ENCODE measurements around the gene OBP2B.
"Not testable (repeated sequence)": the region's sequence is repeated elsewhere in the genome, so short reads cannot be mapped to it uniquely, and the experiment has no call there.

OBP2B gene

DNA sequence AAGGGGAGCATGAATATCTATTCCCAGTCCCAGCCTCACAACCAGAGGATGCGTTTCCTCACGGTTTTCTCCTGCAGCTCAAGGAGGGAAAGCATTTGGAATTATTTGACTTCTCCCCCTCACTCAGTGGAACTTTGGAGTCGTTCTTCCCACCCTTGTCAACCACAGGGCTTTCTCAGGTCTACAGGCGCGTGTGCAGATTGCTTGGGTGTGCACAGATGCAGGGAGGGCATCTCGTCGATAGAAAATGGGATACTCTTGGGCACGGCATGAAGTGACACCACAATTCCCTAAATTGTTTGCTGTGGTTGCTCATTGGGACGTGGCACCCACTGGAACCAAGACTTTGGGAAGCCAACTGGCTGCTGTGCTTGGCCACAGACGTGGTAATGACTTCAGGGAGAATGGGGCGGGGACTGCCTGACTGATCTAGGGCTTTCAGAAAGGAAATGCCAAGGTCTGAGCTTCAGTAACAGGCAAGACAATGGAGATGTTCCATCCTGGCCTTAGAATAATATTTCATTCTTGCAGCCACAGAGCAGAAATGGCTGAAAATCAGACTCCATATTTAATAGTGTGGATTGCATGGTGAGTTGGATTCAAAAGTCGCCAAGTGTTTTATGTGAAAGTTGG, 12.2 kb upstream of the OBP2B start:
- TF ChIP-seq, protein P1, sequence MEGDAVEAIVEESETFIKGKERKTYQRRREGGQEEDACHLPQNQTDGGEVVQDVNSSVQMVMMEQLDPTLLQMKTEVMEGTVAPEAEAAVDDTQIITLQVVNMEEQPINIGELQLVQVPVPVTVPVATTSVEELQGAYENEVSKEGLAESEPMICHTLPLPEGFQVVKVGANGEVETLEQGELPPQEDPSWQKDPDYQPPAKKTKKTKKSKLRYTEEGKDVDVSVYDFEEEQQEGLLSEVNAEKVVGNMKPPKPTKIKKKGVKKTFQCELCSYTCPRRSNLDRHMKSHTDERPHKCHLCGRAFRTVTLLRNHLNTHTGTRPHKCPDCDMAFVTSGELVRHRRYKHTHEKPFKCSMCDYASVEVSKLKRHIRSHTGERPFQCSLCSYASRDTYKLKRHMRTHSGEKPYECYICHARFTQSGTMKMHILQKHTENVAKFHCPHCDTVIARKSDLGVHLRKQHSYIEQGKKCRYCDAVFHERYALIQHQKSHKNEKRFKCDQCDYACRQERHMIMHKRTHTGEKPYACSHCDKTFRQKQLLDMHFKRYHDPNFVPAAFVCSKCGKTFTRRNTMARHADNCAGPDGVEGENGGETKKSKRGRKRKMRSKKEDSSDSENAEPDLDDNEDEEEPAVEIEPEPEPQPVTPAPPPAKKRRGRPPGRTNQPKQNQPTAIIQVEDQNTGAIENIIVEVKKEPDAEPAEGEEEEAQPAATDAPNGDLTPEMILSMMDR (IDR thresholded peaks at IDR 0.05; ENCODE audit: low read depth, low read length): no peak
- no peak overlapping the region for H3K4me3 ChIP-seq (ENCODE audit: low read depth, low read length)

DNA sequence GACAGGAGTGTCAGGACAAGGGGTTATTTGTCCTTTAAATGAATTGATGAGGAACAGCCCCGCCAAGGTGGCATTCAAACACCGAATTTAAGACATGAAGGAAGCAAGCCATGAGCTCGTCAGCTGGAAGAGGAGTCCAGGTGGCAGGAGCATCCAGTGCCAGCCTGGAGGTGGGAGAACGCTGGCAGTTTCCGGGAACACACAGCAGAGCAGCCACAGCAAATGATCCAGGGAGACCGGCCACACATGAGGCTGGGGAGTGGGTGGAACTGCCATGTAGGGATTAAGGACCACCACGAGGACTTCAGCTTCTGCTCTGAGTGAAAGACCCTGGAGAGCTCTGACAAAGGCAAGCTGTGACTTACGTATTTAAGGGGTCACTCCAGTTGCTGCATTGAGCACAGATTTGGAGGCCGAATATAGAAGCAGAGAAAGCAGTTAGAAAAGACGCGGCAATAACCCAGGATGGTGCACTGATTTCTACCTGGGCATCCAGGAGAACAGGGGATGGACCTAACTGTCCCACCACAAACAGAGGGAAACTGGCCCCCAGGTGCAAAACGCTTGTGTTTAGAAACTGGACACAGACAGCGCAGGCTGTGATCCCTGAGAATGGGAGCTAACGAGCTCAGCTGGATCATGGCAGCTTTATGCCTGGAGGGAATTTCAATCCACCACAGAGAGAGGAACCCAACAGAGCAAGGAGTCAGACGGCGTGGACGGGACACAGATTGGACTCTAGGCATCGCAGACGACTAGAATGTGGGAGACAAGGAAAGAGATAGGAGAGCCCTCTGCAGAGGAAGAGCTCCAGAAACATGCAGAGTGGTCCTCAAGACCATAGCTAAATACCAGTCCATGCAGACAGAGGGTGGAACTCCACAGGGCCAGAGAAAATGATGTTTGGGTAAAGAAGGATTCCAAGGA, 9.3 kb upstream of the OBP2B start:
- H3K4me3 ChIP-seq (ENCODE audit: low read depth, low read length): not testable (repeated sequence)

DNA sequence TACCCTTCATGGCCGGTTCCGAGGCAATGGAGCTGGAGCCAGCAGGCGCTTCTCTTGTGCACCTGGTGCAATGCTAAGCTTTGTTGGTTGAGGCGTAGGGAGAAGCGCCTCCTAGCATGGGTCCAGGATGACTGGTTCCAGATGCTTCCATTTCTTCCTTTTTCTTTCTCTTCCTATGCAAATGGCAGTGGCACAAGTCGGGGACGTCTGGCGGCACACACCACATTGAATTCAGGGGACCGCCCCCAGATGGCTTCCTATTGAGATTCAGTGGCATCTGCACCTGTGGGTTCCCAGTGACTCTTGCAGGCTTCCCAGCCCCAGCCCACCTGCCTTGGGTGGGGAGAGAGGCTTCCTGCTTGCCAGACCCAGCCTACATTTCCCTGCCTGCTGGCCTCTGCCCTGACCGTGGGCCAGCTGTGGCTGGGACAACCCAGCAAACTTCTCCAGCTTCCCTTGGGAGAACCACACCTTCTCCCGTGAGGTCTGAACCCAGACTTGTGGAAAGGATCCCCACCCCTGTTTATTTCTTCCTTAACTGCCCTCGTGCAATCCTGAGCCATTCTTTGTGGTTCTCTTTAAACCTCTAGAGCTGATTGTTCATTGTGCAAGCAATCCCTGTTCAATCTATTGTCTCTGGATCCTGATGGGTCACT, 8.4 kb upstream of the OBP2B start:
- not testable (repeated sequence) for H3K4me3 ChIP-seq (ENCODE audit: low read depth, low read length)

DNA sequence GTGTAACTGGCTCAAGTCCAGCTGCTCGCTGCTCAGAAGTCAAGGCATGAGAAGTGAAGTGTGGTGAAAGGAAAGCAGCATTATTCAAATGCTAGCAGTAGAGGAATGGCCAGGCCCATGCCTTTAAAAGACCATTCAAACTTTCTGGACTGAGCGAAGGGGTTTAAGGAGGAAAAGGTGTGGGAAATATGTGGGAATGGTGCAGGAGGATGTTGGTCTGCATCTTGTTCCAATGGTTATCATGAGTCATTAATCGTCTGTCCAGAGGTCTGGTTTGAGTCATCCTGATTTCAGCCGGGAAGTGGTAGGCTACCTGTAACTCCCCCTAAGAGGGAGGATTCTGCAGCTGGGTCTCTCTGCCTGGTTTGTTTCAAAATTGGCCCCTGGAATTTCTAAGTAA, 5.2 kb upstream of the OBP2B start:
- not testable (repeated sequence) for H3K4me3 ChIP-seq (ENCODE audit: low read depth, low read length)

DNA sequence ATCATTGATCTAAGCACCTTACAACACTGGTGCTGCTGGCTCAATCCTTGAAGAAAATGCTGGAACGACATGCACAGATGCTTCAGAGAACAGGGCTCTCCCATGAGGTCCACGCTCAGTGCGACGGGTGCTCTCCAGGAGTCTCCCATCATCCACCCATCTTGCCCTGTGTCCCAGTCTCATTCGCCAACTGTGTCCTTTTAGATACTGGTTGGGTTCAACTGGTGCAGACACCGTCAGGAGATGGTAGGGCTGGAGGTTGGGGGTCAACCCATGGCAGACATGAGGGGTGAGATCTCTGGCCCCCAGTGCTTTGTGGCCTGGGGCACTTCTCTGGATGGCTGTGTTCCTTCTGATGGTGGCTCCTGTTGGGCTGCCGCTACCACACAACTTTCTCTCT, 1.6 kb upstream of the OBP2B start:
- TF ChIP-seq, protein P1 (IDR thresholded peaks at IDR 0.05; ENCODE audit: low read depth, low read length): no peak
- no peak overlapping the region for H3K4me3 ChIP-seq (ENCODE audit: low read depth, low read length)

DNA sequence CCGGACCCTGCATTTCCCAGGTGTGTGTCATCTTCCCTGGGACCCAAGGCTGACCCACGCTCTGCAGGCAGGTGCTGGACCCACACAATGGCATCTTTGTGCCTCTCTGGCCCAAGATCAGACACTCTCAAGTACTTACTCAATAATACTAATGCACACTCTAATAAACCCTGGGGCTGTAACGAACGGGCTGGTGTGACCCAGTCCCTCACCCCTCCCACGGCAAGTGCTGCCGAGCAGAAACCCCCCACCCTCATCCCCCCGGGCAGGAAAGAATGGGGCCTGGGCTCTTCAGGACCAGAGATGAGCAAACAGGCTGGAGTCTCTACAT, 1.1 kb upstream of the OBP2B start:
- no peak overlapping the region for H3K4me3 ChIP-seq (ENCODE audit: low read depth, low read length)
- TF ChIP-seq, protein P1 (IDR thresholded peaks at IDR 0.05; ENCODE audit: low read depth, low read length): no peak

DNA sequence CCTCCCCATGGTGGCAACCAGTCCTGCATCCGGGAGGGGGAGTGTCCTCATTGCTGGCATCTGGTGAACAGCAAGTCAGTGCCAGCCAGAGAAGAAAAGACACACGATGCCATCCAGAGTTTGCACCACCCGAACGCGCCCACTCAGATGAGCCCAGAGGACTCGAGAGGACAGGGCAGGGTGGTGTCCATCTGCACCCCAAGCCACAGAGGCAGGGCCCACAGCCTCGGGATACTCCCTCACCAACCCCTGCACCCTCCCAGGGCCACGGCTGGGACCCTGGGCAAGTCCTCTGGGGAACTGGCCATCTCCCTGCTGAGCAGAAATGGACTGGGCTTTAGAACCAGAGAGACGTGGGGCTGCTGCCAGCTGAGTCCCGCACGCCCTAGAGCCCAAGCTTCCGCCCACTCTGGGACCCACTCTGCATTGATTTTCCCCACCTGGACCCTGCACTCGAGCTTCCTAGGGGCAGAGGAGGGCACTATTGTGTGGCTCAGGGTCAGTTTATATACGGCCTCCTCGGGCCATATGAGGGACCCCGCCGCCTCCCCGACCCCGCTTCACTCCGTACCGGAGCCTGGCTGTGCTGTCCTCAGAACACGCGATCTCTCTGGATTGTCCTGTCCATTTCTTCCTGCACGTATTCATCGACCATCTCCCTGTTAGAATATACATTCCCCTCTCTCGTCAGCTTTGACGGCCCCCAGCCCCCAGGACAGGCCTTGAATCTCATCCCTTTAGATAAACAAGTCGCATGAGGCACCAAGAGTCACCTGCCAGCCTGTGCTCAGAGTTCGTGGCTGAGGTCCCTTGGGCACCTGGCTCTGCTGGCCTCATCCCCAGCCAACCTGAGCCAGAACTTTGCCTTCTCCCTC, 514 bp upstream of the OBP2B start:
- not testable (repeated sequence) for H3K4me3 ChIP-seq (ENCODE audit: low read depth, low read length)

DNA sequence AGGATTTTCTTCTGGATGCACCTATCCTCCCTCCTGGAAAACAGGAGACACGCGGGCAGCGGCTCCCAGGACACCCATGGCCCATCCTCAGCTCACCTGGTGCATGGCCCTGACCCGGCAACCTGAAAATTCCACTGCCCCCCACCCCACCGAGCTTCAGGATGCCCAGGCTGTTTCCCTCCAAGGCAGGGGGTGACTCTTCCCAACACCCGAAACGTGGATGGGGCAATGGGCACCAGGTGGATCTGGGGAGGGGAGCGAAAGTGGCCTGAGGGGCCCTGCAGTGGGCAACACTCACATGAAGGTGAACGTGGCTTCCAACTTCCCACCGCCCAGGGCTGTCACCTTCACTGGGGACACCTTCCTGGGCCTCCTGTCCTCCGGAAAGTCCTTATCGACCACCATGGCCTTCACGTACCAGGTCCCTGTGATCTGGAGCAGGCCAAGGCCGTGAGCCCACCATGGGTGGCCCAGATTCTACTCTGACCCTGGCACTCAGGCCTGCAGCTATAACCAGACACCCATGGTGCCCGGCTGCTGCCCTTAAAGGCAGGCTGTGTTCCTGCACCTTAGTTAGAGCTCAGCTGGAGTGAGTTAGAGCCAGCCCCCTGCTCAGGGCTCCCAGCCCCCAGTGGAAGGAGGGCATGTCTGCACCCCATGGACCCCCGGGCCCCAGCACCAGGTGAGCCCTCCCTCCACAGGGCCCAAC, 725 bp downstream of the OBP2B start:
- not testable (repeated sequence) for H3K4me3 ChIP-seq (ENCODE audit: low read depth, low read length)

DNA sequence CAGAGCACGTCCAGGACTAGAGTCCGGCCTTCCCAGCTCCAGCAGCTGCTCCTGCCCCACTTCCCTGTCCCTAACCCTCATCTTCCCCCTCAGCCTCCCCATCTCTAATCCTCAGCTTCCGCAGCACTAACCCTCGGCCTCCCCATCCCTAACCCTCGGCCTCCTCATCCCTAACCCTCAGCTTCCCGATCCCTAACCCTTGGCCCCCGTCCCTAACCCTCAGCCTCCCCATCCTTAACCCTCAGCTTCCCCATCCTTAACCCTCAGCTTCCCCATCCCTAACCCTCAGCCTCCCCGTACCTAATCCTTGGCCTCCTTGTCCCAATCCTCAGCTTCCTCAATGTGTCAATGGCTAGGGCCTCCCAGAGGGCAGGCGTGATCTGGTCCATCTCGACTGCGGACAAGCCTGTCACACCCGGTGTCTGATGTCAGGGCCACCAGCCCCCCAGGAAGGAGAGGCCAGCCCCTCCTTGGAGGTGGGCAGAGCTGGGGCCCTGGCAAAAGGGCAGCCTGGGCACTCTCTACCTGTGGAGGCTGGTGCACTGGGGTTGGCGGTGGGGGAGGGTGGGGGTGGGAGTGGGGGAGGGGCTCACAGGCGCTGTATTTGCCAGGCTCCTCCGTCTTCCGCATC, 1.4 kb downstream of the OBP2B start:
- TF ChIP-seq, protein P1 (IDR thresholded peaks at IDR 0.05; ENCODE audit: low read depth, low read length): no peak
- no peak overlapping the region for H3K4me3 ChIP-seq (ENCODE audit: low read depth, low read length)

Measured in WI38 (cell line).